Measurements from ENCODE around the gene TMEM223. TPM values are rescaled to one million over a fixed set of nuclear protein-coding genes. Genes with fewer than 3 reads are reported as not detected.
A peak's percentile ranks its signal among the peaks of the same experiment; 100 is the strongest.

Gene TMEM223
- total and polyA plus RNA-seq, 9 of the 15 experiments (the other 6 are each of a cell fraction or from before 2014, with no cell fraction given) = 5.9 to 34.5 (median 19.6) TPM

- 0 out of 2 replicates have a peak, but pooled peaks have one; percentile 20 for TF ChIP-seq ZBTB43 (CRISPR knock-in tag; IDR thresholded peaks at IDR 0.05)
- no peak for TF ChIP-seq ELK3 (CRISPR knock-in tag; IDR thresholded peaks at IDR 0.05)
- TF ChIP-seq THAP12 (CRISPR knock-in tag; IDR thresholded peaks at IDR 0.05) = peak; percentile 74
- TF ChIP-seq XRCC4 (IDR thresholded peaks at IDR 0.05; ENCODE audit: extremely low read depth, insufficient read depth, insufficient read length) = no peak
- no peak; the same call in 1 of the 2 replicates for TF ChIP-seq E2F3 (CRISPR knock-in tag; IDR thresholded peaks at IDR 0.05)
- TF ChIP-seq SREBF1 (IDR thresholded peaks at IDR 0.05; ENCODE audit: borderline replicate concordance, low read depth, low read length) = no peak
- TF ChIP-seq ZNF740 (CRISPR knock-in tag; IDR thresholded peaks at IDR 0.05) = no peak
- TF ChIP-seq ZNF740 (tag; IDR thresholded peaks at IDR 0.05) = no peak
- peak; percentile 16 to 57; a peak in 1 of 4 replicates for TF ChIP-seq TEAD1 (CRISPR knock-in tag; IDR thresholded peaks at IDR 0.05)
- peak; percentile 51; the same call in 1 of the 2 replicates for TF ChIP-seq ZNF592 (IDR thresholded peaks at IDR 0.05)
- peak; percentile 87 for TF ChIP-seq PML (IDR thresholded peaks at IDR 0.05; ENCODE audit: low read length)
- peak; percentile 89 to 95 for TF ChIP-seq MAZ (CRISPR knock-in tag; conservative IDR thresholded peaks at IDR 0.05 in 1 of 2, IDR thresholded peaks at IDR 0.05 in 1 of 2)
- 0 out of 2 replicates have a peak, but pooled peaks have one; percentile 37 for TF ChIP-seq ZNF224 (CRISPR knock-in tag; IDR thresholded peaks at IDR 0.05)
Observed at GRCh38 chr11:62787005-62787759, 4.6 kb downstream of the TMEM223 start, which contains the start of gene TMEM179B (continued).

Data from K562 (cell line).